HL-60 (cell line): ENCODE data around the gene CXXC4.

Experiments
- DNase-seq, 2 experiments: peaks; one replicate each; pipeline ENCODE4 v3.0.0-alpha.2; 2010 to 2020; ENCODE audit warnings: low read depth in 1 of 2, low spot score in 1 of 2
- H3K27ac ChIP-seq: fragments of 250-450 bp; sonication (Bioruptor Pico); replicated peaks from 2 replicates; pipeline ENCODE4 v1.5.1; 2020; ENCODE audit warnings: mild to moderate bottlenecking, moderate library complexity
- H3K27me3 ChIP-seq: fragments of 250-450 bp; sonication (Bioruptor Pico); 2 replicates; pipeline ENCODE4 v1.5.1; 2021; ENCODE audit warnings: mild to moderate bottlenecking, moderate library complexity; ENCODE audit not compliant: insufficient read depth, poor library complexity, severe bottlenecking
- H3K4me3 ChIP-seq: replicated peaks from 2 replicates; pipeline ENCODE4 v1.5.1; 2011; ENCODE audit warnings: mild to moderate bottlenecking, control low read depth, low read length; ENCODE audit not compliant: insufficient read depth
- GABPA ChIP-seq: IDR thresholded peaks from 2 replicates; pipeline ENCODE4 v1.6.1; 2012; ENCODE audit warnings: low read depth
- POLR2AphosphoS5 ChIP-seq: IDR thresholded peaks from 2 replicates; pipeline ENCODE4 v1.6.1; 2012; ENCODE audit warnings: low read depth
- SPI1 ChIP-seq: IDR thresholded peaks from 2 replicates; pipeline ENCODE4 v1.6.1; 2012; ENCODE audit warnings: low read depth, mild to moderate bottlenecking, borderline replicate concordance
- TF ChIP-seq, protein P1 (sequence below): IDR thresholded peaks from one replicate; pipeline ENCODE4 v1.5.1; 2011; ENCODE audit warnings: low read length, control low read depth, inconsistent platforms; ENCODE audit not compliant: insufficient read depth
- TF ChIP-seq, protein P2 (sequence below): IDR thresholded peaks from 2 replicates; pipeline ENCODE4 v1.6.1; 2012; ENCODE audit warnings: low read depth; ENCODE audit not compliant: insufficient replicate concordance

Gene CXXC4

DNA sequence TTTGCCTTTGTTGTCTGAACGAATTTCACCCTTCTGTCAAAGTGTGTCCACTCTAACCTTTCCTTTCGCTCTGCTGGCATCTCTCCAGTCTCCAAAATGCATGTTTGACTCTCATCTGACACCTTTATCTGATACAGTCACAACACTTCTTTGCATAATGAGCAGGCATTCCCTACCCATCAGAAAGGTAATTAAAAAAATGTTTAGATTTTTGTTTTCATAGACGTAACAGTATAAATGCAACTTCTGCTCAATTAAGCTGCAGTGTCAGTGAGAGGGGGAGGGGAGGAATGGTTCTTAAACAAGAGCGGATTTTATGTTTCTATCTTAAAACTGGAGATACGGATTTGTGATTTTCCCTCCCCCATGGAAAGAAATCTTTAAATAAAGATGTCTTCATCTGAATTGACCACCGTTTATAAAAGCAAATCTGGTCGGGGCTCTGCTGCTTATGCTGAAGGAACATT lies 70.2 kb downstream of the CXXC4 start:
- H3K27ac ChIP-seq: no peak overlapping the region
- no peak overlapping the region for H3K4me3 ChIP-seq
- no peak for DNase-seq
- TF ChIP-seq POLR2AphosphoS5 (no peak), SPI1 (no peak), GABPA (no peak)
- TF ChIP-seq, protein P1, sequence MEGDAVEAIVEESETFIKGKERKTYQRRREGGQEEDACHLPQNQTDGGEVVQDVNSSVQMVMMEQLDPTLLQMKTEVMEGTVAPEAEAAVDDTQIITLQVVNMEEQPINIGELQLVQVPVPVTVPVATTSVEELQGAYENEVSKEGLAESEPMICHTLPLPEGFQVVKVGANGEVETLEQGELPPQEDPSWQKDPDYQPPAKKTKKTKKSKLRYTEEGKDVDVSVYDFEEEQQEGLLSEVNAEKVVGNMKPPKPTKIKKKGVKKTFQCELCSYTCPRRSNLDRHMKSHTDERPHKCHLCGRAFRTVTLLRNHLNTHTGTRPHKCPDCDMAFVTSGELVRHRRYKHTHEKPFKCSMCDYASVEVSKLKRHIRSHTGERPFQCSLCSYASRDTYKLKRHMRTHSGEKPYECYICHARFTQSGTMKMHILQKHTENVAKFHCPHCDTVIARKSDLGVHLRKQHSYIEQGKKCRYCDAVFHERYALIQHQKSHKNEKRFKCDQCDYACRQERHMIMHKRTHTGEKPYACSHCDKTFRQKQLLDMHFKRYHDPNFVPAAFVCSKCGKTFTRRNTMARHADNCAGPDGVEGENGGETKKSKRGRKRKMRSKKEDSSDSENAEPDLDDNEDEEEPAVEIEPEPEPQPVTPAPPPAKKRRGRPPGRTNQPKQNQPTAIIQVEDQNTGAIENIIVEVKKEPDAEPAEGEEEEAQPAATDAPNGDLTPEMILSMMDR: no peak
- TF ChIP-seq, protein P2, sequence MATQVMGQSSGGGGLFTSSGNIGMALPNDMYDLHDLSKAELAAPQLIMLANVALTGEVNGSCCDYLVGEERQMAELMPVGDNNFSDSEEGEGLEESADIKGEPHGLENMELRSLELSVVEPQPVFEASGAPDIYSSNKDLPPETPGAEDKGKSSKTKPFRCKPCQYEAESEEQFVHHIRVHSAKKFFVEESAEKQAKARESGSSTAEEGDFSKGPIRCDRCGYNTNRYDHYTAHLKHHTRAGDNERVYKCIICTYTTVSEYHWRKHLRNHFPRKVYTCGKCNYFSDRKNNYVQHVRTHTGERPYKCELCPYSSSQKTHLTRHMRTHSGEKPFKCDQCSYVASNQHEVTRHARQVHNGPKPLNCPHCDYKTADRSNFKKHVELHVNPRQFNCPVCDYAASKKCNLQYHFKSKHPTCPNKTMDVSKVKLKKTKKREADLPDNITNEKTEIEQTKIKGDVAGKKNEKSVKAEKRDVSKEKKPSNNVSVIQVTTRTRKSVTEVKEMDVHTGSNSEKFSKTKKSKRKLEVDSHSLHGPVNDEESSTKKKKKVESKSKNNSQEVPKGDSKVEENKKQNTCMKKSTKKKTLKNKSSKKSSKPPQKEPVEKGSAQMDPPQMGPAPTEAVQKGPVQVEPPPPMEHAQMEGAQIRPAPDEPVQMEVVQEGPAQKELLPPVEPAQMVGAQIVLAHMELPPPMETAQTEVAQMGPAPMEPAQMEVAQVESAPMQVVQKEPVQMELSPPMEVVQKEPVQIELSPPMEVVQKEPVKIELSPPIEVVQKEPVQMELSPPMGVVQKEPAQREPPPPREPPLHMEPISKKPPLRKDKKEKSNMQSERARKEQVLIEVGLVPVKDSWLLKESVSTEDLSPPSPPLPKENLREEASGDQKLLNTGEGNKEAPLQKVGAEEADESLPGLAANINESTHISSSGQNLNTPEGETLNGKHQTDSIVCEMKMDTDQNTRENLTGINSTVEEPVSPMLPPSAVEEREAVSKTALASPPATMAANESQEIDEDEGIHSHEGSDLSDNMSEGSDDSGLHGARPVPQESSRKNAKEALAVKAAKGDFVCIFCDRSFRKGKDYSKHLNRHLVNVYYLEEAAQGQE: no peak
- H3K27me3 ChIP-seq: no peaks in the 10 kb centered on the region

DNA sequence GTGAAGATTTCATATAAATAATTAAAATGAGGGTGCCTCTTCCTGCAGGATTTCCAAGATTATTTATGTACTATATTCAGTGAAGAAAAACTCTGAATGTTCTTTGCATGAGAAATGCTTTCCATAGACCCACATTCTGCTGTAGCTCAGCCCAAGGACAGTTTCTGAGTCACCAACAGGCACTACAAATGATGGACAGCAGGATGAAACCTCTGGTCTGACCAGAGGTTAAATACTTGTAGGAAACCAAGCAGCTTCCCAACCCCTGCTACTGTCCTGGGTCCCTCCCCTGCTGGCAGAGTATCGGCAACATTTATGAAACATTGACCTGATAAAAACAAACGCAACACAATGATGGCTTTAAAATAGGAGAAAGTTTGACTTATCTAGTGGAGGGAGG lies 73.1 kb downstream of the CXXC4 start:
- H3K27me3 ChIP-seq: no peaks in the 10 kb centered on the region
- no peak for DNase-seq
- H3K4me3 ChIP-seq: no peak overlapping the region
- H3K27ac ChIP-seq: no peak overlapping the region
- TF ChIP-seq POLR2AphosphoS5 (no peak), SPI1 (no peak), GABPA (no peak)
- TF ChIP-seq, protein P1: no peak
- TF ChIP-seq, protein P2: no peak

DNA sequence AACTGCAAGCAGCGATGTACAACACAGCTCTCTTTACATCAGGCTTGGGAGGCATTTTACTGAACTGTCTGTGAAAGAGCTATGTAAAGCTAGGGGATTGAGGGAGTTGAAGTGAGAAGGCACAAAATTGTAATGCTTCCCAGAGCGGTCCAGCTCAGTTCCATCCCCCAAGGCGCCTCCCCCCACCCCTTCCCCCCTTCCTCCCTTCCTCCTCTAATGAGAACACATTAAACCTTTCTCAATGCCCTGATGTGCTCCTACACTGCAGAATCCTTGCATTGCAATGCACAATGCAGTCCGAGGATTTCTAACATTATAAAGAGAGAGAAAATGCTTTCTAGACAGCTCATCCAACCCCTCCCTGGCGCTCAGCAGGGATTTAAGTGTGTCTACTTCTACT lies 73.9 kb downstream of the CXXC4 start:
- TF ChIP-seq POLR2AphosphoS5 (no peak), SPI1 (no peak), GABPA (no peak)
- TF ChIP-seq, protein P1: no peak
- TF ChIP-seq, protein P2: no peak
- Histone ChIP-seq H3K27ac (no peak overlapping the region), H3K27me3 (no peaks in the 10 kb centered on the region), H3K4me3 (no peak overlapping the region)
- DNase-seq: no peak
